ENCODE data around the gene ITGAE. TPM values are rescaled to one million over a fixed set of nuclear protein-coding genes. Genes with fewer than 3 reads are reported as not detected.
"Not testable (repeated sequence)": the region's sequence is repeated elsewhere in the genome, so short reads cannot be mapped to it uniquely, and the experiment has no call there.

Gene ITGAE
- total RNA-seq, 1 experiment from 2014 or later, result 51.3 TPM

GRCh38 chr17:3844556-3844955, 43.6 kb upstream of the ITGAE start:
- not testable (repeated sequence) for DNase-seq; H3K9me2 ChIP-seq (replicated peaks; ENCODE audit: insufficient read depth, low read length); H3K9me3 ChIP-seq (ENCODE audit: low read length); H2AFZ ChIP-seq (ENCODE audit: low read length); H3K27ac ChIP-seq (ENCODE audit: low read length); H4K20me1 ChIP-seq (ENCODE audit: insufficient read depth, low read depth, low read length); H3K27me3 ChIP-seq (ENCODE audit: low read length)
- peaks cover 11% of the 10 kb centered on the region for H3K36me3 ChIP-seq (ENCODE audit: insufficient read depth, low read length)
- H3K9ac ChIP-seq (ENCODE audit: low read length), result peak overlapping the region; percentile 97
- H3K4me2 ChIP-seq (ENCODE audit: low read depth, low read length, poor library complexity, severe bottlenecking), result peak overlapping the region; percentile 82
- H3K79me2 ChIP-seq (ENCODE audit: low read length), result peaks cover 34% of the 10 kb centered on the region
- peaks cover 16% of the 10 kb centered on the region for H3K4me1 ChIP-seq (ENCODE audit: low read length)
- peak overlapping the region; percentile 97 for H3K4me3 ChIP-seq (ENCODE audit: low read length)

GRCh38 chr17:3843935-3844516, 43.0 kb upstream of the ITGAE start:
- DNase-seq, result peak; percentile 81

DNA sequence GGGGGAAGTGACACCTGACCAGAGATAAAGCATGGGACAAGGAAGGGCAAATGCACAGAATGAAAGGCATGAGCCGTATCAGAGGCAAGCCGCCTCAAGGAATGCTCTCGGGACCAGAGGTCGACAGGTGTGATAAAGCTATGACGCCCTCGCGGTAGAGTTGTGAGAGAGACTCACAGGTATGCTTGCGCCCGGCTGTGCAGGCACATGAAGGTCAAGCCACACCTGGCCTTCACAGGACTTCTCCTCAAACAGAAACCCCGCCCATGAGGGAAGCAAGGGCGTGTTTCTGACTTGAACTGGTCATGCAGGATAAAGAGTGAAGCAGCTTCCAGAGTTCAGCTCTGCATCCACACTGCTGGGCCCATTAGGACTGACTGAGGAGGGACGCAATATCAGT, 37.2 kb upstream of the ITGAE start:
- no peak overlapping the region for H3K4me3 ChIP-seq (ENCODE audit: low read length)
- DNase-seq, result no peak
- H3K27me3 ChIP-seq (ENCODE audit: low read length), result no peaks in the 10 kb centered on the region
- H4K20me1 ChIP-seq (ENCODE audit: insufficient read depth, low read depth, low read length), result no peaks in the 10 kb centered on the region
- no peaks in the 10 kb centered on the region for H3K4me1 ChIP-seq (ENCODE audit: low read length)
- no peaks in the 10 kb centered on the region for H3K9me2 ChIP-seq (replicated peaks; ENCODE audit: insufficient read depth, low read length)
- H3K27ac ChIP-seq (ENCODE audit: low read length), result no peak overlapping the region
- peaks cover 14% of the 10 kb centered on the region for H3K36me3 ChIP-seq (ENCODE audit: insufficient read depth, low read length)
- H2AFZ ChIP-seq (ENCODE audit: low read length), result no peak overlapping the region
- peaks cover 19% of the 10 kb centered on the region for H3K79me2 ChIP-seq (ENCODE audit: low read length)
- no peaks in the 10 kb centered on the region for H3K9me3 ChIP-seq (ENCODE audit: low read length)
- H3K4me2 ChIP-seq (ENCODE audit: low read depth, low read length, poor library complexity, severe bottlenecking), result no peak overlapping the region
- H3K9ac ChIP-seq (ENCODE audit: low read length), result no peak overlapping the region

More at GRCh38 chr17:3843935-3844516, 43.0 kb upstream of the ITGAE start:
- Histone ChIP-seq H3K27me3 (ENCODE audit: low read length) (no peaks in the 10 kb centered on the region), H3K79me2 (ENCODE audit: low read length) (peaks cover 34% of the 10 kb centered on the region), H3K4me3 (ENCODE audit: low read length) (no peak overlapping the region), H3K36me3 (ENCODE audit: insufficient read depth, low read length) (peaks cover 11% of the 10 kb centered on the region), H3K4me1 (ENCODE audit: low read length) (peaks cover 16% of the 10 kb centered on the region), H3K27ac (ENCODE audit: low read length) (no peak overlapping the region), H3K9me3 (ENCODE audit: low read length) (no peaks in the 10 kb centered on the region), H3K9me2 (replicated peaks; ENCODE audit: insufficient read depth, low read length) (no peaks in the 10 kb centered on the region), H3K4me2 (ENCODE audit: low read depth, low read length, poor library complexity, severe bottlenecking) (peak overlapping the region; percentile 82), H2AFZ (ENCODE audit: low read length) (no peak overlapping the region), H4K20me1 (ENCODE audit: insufficient read depth, low read depth, low read length) (peaks cover 9% of the 10 kb centered on the region), H3K9ac (ENCODE audit: low read length) (0 out of 2 replicates have a peak overlapping the region, but pooled peaks have one; percentile 4)

DNA sequence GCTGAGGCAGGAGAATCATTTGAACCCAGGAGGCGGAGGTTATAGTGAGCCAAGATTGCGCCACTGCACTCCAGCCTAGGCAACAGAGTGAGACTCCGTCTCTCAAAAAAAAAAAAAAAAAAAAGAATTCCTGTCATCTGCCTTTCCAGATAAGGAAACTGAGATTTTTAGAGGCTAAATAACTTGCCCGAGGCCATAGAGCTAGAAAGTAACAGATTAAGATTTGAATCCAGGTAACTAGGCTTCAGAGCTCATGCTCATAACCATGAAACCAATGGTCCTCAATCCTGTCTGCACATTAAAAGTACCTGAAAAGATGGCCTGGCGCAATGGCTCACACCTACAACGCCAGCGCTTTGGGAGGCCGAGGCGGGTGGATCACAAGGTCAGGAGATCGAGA, 35.6 kb upstream of the ITGAE start:
- H3K27me3 ChIP-seq (ENCODE audit: low read length), result no peaks in the 10 kb centered on the region
- peaks cover 11% of the 10 kb centered on the region for H3K36me3 ChIP-seq (ENCODE audit: insufficient read depth, low read length)
- no peaks in the 10 kb centered on the region for H4K20me1 ChIP-seq (ENCODE audit: insufficient read depth, low read depth, low read length)
- H3K9ac ChIP-seq (ENCODE audit: low read length), result no peak overlapping the region
- no peak overlapping the region for H3K27ac ChIP-seq (ENCODE audit: low read length)
- H3K4me3 ChIP-seq (ENCODE audit: low read length), result no peak overlapping the region
- no peaks in the 10 kb centered on the region for H3K9me2 ChIP-seq (replicated peaks; ENCODE audit: insufficient read depth, low read length)
- no peaks in the 10 kb centered on the region for H3K9me3 ChIP-seq (ENCODE audit: low read length)
- no peaks in the 10 kb centered on the region for H3K4me1 ChIP-seq (ENCODE audit: low read length)
- H3K79me2 ChIP-seq (ENCODE audit: low read length), result peaks cover 18% of the 10 kb centered on the region; the same call in 1 of the 2 replicates
- H3K4me2 ChIP-seq (ENCODE audit: low read depth, low read length, poor library complexity, severe bottlenecking), result no peak overlapping the region
- no peak for DNase-seq
- H2AFZ ChIP-seq (ENCODE audit: low read length), result no peak overlapping the region

- DNase-seq, result no peak
- Histone ChIP-seq H3K9me3 (ENCODE audit: low read length) (no peaks in the 10 kb centered on the region), H4K20me1 (ENCODE audit: insufficient read depth, low read depth, low read length) (no peaks in the 10 kb centered on the region), H3K9ac (ENCODE audit: low read length) (no peak overlapping the region), H2AFZ (ENCODE audit: low read length) (no peak overlapping the region), H3K27me3 (ENCODE audit: low read length) (no peaks in the 10 kb centered on the region), H3K4me2 (ENCODE audit: low read depth, low read length, poor library complexity, severe bottlenecking) (no peak overlapping the region), H3K9me2 (replicated peaks; ENCODE audit: insufficient read depth, low read length) (no peaks in the 10 kb centered on the region), H3K36me3 (ENCODE audit: insufficient read depth, low read length) (peaks cover 11% of the 10 kb centered on the region), H3K4me1 (ENCODE audit: low read length) (no peaks in the 10 kb centered on the region), H3K79me2 (ENCODE audit: low read length) (peaks cover 18% of the 10 kb centered on the region; the same call in 1 of the 2 replicates), H3K4me3 (ENCODE audit: low read length) (no peak overlapping the region), H3K27ac (ENCODE audit: low read length) (no peak overlapping the region)
These were observed 34.6 kb upstream of the ITGAE start for GRCh38 chr17:3835410-3836229.

GRCh38 chr17:3834811-3835210, 33.8 kb upstream of the ITGAE start:
- Histone ChIP-seq H4K20me1 (ENCODE audit: insufficient read depth, low read depth, low read length) (no peaks in the 10 kb centered on the region), H3K27ac (ENCODE audit: low read length) (no peak overlapping the region), H3K79me2 (ENCODE audit: low read length) (peaks cover 15% of the 10 kb centered on the region; the same call in 1 of the 2 replicates), H3K9me3 (ENCODE audit: low read length) (no peaks in the 10 kb centered on the region), H3K4me3 (ENCODE audit: low read length) (no peak overlapping the region), H3K27me3 (ENCODE audit: low read length) (no peaks in the 10 kb centered on the region), H3K9ac (ENCODE audit: low read length) (no peak overlapping the region), H2AFZ (ENCODE audit: low read length) (no peak overlapping the region), H3K36me3 (ENCODE audit: insufficient read depth, low read length) (peaks cover 6% of the 10 kb centered on the region), H3K9me2 (replicated peaks; ENCODE audit: insufficient read depth, low read length) (no peaks in the 10 kb centered on the region), H3K4me2 (ENCODE audit: low read depth, low read length, poor library complexity, severe bottlenecking) (no peak overlapping the region), H3K4me1 (ENCODE audit: low read length) (no peaks in the 10 kb centered on the region)
- no peak for DNase-seq

DNA sequence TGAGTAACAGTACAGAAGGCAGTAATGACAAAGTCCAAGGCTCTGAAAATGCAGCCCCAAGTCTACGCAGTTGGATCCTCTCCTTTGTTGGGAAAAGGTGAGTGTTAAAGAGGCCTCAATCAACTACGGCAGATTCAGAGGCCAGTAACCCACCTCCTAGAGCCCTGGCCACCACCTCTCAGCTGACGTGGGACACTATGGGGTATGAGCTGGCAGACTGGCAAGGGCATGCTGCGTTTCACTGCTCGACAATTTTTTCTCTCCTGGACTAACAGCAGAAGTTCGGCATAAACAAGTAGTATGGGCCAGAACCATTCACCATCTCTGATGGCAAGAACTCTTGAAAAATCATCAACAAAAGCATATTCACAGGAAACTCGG, 27.9 kb upstream of the ITGAE start:
- no peaks in the 10 kb centered on the region for H3K27me3 ChIP-seq (ENCODE audit: low read length)
- H3K9me3 ChIP-seq (ENCODE audit: low read length), result no peaks in the 10 kb centered on the region
- no peaks in the 10 kb centered on the region for H4K20me1 ChIP-seq (ENCODE audit: insufficient read depth, low read depth, low read length)
- peaks cover 11% of the 10 kb centered on the region; the same call in 1 of the 2 replicates for H3K36me3 ChIP-seq (ENCODE audit: insufficient read depth, low read length)
- H2AFZ ChIP-seq (ENCODE audit: low read length), result no peak overlapping the region
- no peak overlapping the region for H3K4me3 ChIP-seq (ENCODE audit: low read length)
- no peak overlapping the region for H3K4me2 ChIP-seq (ENCODE audit: low read depth, low read length, poor library complexity, severe bottlenecking)
- DNase-seq, result no peak
- no peaks in the 10 kb centered on the region for H3K4me1 ChIP-seq (ENCODE audit: low read length)
- no peak overlapping the region for H3K9ac ChIP-seq (ENCODE audit: low read length)
- no peaks in the 10 kb centered on the region for H3K79me2 ChIP-seq (ENCODE audit: low read length)
- H3K9me2 ChIP-seq (replicated peaks; ENCODE audit: insufficient read depth, low read length), result no peaks in the 10 kb centered on the region
- H3K27ac ChIP-seq (ENCODE audit: low read length), result no peak overlapping the region

DNA sequence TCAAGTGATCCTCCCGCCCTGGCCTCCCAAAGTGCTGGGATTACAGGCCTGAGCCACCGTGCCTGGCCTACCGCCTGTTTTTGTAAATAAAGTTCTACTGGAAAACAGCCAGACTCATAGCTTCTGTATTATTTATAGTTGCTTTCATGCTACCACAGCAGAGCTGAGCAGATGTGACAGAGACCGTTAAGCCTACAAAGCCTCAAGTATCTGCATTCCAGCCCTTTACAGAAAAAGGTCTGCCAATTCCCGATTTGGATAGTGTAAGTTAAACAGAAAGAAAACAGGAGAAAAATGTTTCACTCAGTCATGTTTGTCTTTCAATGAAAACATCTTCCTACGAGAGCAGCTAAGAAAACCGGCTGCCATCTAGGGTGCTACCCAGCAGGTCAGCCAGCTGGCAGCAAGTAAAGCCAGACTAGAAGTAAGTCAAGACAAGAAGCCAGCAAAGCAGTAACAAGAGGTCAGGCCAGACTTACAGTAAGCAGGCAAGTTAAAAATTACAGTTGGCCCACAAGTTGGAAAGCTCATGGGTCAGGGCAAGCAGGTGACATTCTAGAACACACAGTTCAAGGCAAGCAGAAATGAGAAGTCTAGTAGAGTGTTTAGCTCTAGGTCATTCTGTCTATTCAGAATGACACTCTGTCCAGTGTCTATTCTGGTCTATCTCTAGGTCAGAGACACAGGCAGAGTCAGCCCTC, 27.3 kb upstream of the ITGAE start:
- Histone ChIP-seq H3K27ac (ENCODE audit: low read length) (no peak overlapping the region), H4K20me1 (ENCODE audit: insufficient read depth, low read depth, low read length) (no peaks in the 10 kb centered on the region), H3K4me3 (ENCODE audit: low read length) (no peak overlapping the region), H3K4me1 (ENCODE audit: low read length) (no peaks in the 10 kb centered on the region), H3K9me2 (replicated peaks; ENCODE audit: insufficient read depth, low read length) (no peaks in the 10 kb centered on the region), H3K36me3 (ENCODE audit: insufficient read depth, low read length) (peaks cover 15% of the 10 kb centered on the region; the same call in 1 of the 2 replicates), H2AFZ (ENCODE audit: low read length) (no peak overlapping the region), H3K9me3 (ENCODE audit: low read length) (no peaks in the 10 kb centered on the region), H3K9ac (ENCODE audit: low read length) (no peak overlapping the region), H3K27me3 (ENCODE audit: low read length) (no peaks in the 10 kb centered on the region), H3K4me2 (ENCODE audit: low read depth, low read length, poor library complexity, severe bottlenecking) (no peak overlapping the region), H3K79me2 (ENCODE audit: low read length) (no peaks in the 10 kb centered on the region)
- DNase-seq, result no peak
